Breast epithelium (tissue), 3 donors: ENCODE results near the gene NCAPH2.

ENCODE experiments used
- CTCF ChIP-seq, 3 donors: fragments of 450-650 bp; IDR thresholded peaks; one replicate each; pipeline ENCODE4 v1.5.1; 2016 to 2017; ENCODE audit warnings: antibody characterized with exemption in 3 of 3, mild to moderate bottlenecking in 3 of 3, moderate library complexity in 3 of 3
- POLR2A ChIP-seq: fragments of 450-650 bp; IDR thresholded peaks from one replicate; pipeline ENCODE4 v1.6.1; 2016; ENCODE audit warnings: antibody characterized with exemption, mild to moderate bottlenecking, moderate library complexity
- POLR2AphosphoS5 ChIP-seq, 3 donors: sonication (generic); formaldehyde crosslinking; IDR thresholded peaks; one replicate each; pipeline ENCODE4 v1.6.1; 2017; ENCODE audit warnings: antibody characterized with exemption in 3 of 3

DNA sequence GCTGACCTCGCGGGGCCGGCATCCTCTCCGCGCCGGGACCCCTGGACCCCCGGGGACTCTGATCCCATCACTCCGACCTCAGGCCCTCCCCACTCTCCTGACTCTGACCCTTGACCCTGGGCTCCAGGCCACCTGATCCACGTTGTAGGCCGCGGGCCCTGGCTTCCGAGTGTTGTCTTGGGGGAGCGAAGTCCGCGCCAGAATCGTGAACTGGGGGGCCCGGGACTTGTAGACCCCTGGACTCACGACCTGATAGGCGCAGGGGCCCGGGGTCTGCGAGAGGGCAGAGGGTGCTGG lies 22.5 kb downstream of the NCAPH2 start:
- TF ChIP-seq POLR2AphosphoS5 (IDR thresholded peaks at IDR 0.05), result no peak
- TF ChIP-seq CTCF (IDR thresholded peaks at IDR 0.05), result no peak
- no peak for TF ChIP-seq POLR2A
